ENCODE measurements around the gene LOXL1. TPM values are rescaled to one million over a fixed set of nuclear protein-coding genes. Genes with fewer than 3 reads are reported as not detected.

The LOXL1 gene
- polyA plus RNA-seq, 3 donors = 0.07 TPM; not detected in 2

DNA sequence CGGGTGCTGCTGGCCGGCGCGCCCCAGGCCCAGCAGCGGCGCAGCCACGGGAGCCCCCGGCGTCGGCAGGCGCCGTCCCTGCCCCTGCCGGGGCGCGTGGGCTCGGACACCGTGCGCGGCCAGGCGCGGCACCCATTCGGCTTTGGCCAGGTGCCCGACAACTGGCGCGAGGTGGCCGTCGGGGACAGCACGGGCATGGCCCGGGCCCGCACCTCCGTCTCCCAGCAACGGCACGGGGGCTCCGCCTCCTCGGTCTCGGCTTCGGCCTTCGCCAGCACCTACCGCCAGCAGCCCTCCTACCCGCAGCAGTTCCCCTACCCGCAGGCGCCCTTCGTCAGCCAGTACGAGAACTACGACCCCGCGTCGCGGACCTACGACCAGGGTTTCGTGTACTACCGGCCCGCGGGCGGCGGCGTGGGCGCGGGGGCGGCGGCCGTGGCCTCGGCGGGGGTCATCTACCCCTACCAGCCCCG, 777 bp downstream of the LOXL1 start:
- Histone ChIP-seq H3K27ac (ENCODE audit: low read depth in 1 of 2, low read length in 2 of 2) (no peak overlapping the region), H3K4me1 (ENCODE audit: control insufficient read depth in 1 of 2, insufficient read depth in 2 of 2, low read length in 2 of 2) (peaks cover 24 to 52% of the 10 kb centered on the region in 2 donors), H3K27me3 (ENCODE audit: control insufficient read depth in 2 of 2, insufficient read depth in 2 of 2, low read length in 2 of 2) (peaks cover 13 to 49% of the 10 kb centered on the region in 2 donors), H3K4me2 (replicated peaks; ENCODE audit: extremely low read depth, low read length, poor library complexity, severe bottlenecking) (peak overlapping the region; percentile 79), H3K4me3 (replicated peaks in 1 of 3; ENCODE audit: low read depth in 2 of 3, low read length in 3 of 3) (peak overlapping the region in 2 of 3 experiments; percentile 3 to 69), H4K20me1 (ENCODE audit: insufficient read depth, low read length) (no peaks in the 10 kb centered on the region), H3K9ac (ENCODE audit: insufficient read depth, low read length, poor library complexity, severe bottlenecking) (peak overlapping the region; percentile 60), H3K9me3 (replicated peaks in 1 of 2; ENCODE audit: control insufficient read depth in 1 of 2, insufficient read depth in 1 of 2, low read length in 2 of 2) (peaks cover 0 to 5% of the 10 kb centered on the region in 2 donors), H3K36me3 (replicated peaks in 1 of 2; ENCODE audit: control insufficient read depth in 1 of 2, insufficient read depth in 2 of 2, low read length in 2 of 2) (no peaks in the 10 kb centered on the region), H2AFZ (ENCODE audit: insufficient read depth, low read depth, low read length, poor library complexity, severe bottlenecking) (peak overlapping the region; percentile 82), H3K79me2 (ENCODE audit: insufficient read depth, low read length) (no peaks in the 10 kb centered on the region)
- intact Hi-C loops (cut with micrococcal nuclease) = loop anchor here in 1 of 2 donors (2.0 to 5.0 kb wide), 2 partner anchors 30 to 45 kb away; no protein-coding TSS in a partner anchor
- no peak for DNase-seq
- Mint-ChIP-seq H3K9me3 (peaks cover 0 to 5% (median 0%) of the 10 kb centered on the region in 7 donors), H3K4me3 (peak overlapping the region; percentile 59 to 62), H3K36me3 (peaks cover 0 to 9% of the 10 kb centered on the region in 2 donors), H3K4me1 (peaks cover 35% of the 10 kb centered on the region), H3K27me3 (ENCODE audit: low read depth in 3 of 3) (peaks cover 39 to 57% (median 41%) of the 10 kb centered on the region in 3 donors), H3K27ac (no peak overlapping the region)
- WGBS (ENCODE audit: insufficient coverage) = 1% methylated on average over 65 of the region's 65 CpGs
- TF ChIP-seq CTCF (IDR thresholded peaks at IDR 0.05) = no peak

- DNase-seq = peak; percentile 33 to 47 (median 42)
- no peaks in the 10 kb centered on the region for H3K36me3 ChIP-seq (replicated peaks in 1 of 2; ENCODE audit: control insufficient read depth in 1 of 2, insufficient read depth in 2 of 2, low read length in 2 of 2)
- H3K4me1 ChIP-seq (ENCODE audit: control insufficient read depth in 1 of 2, insufficient read depth in 2 of 2, low read length in 2 of 2) = peaks cover 20 to 46% of the 10 kb centered on the region in 2 donors
- peaks cover 0 to 5% (median 0%) of the 10 kb centered on the region in 7 donors for H3K9me3 Mint-ChIP-seq
- H3K36me3 Mint-ChIP-seq = peaks cover 0 to 9% of the 10 kb centered on the region in 2 donors
- intact Hi-C loops (cut with micrococcal nuclease) = loop anchor here in 1 of 2 donors (2.0 to 5.0 kb wide), 2 partner anchors 31 to 45 kb away; no protein-coding TSS in a partner anchor
- H3K4me3 Mint-ChIP-seq = peak overlapping the region; percentile 45 to 87
- peak overlapping the region in 2 of 3 experiments; percentile 3 to 69 for H3K4me3 ChIP-seq (replicated peaks in 1 of 3; ENCODE audit: low read depth in 2 of 3, low read length in 3 of 3)
- peak; percentile 75 for TF ChIP-seq CTCF (IDR thresholded peaks at IDR 0.05)
- under 1% methylated on average over 72 of the region's 78 CpGs for WGBS (ENCODE audit: insufficient coverage)
- H3K9ac ChIP-seq (ENCODE audit: insufficient read depth, low read length, poor library complexity, severe bottlenecking) = peak overlapping the region; percentile 60
- H4K20me1 ChIP-seq (ENCODE audit: insufficient read depth, low read length) = no peaks in the 10 kb centered on the region
- H3K79me2 ChIP-seq (ENCODE audit: insufficient read depth, low read length) = no peaks in the 10 kb centered on the region
- H3K4me2 ChIP-seq (replicated peaks; ENCODE audit: extremely low read depth, low read length, poor library complexity, severe bottlenecking) = peak overlapping the region; percentile 79
- peaks cover 0 to 5% of the 10 kb centered on the region in 2 donors for H3K9me3 ChIP-seq (replicated peaks in 1 of 2; ENCODE audit: control insufficient read depth in 1 of 2, insufficient read depth in 1 of 2, low read length in 2 of 2)
- H3K27me3 Mint-ChIP-seq (ENCODE audit: low read depth in 3 of 3) = peaks cover 39 to 57% (median 41%) of the 10 kb centered on the region in 3 donors
- H3K4me1 Mint-ChIP-seq = peaks cover 31% of the 10 kb centered on the region
- H3K27me3 ChIP-seq (ENCODE audit: control insufficient read depth in 2 of 2, insufficient read depth in 2 of 2, low read length in 2 of 2) = peaks cover 13 to 49% of the 10 kb centered on the region in 2 donors
- no peak overlapping the region for H3K27ac ChIP-seq (ENCODE audit: low read depth in 1 of 2, low read length in 2 of 2)
- no peak overlapping the region for H3K27ac Mint-ChIP-seq
- H2AFZ ChIP-seq (ENCODE audit: insufficient read depth, low read depth, low read length, poor library complexity, severe bottlenecking) = peak overlapping the region; percentile 82
Measured at GRCh38 chr15:73927476-73928240, 1.4 kb downstream of the LOXL1 start.

Data from CD14-positive monocyte (primary cell).